Measurements from ENCODE around the gene GPR171. TPM values are rescaled to one million over a fixed set of nuclear protein-coding genes. Genes with fewer than 3 reads are reported as not detected.

GPR171 gene
- total and polyA plus RNA-seq, 5 donors, result 0.20 to 0.50 (median 0.36) TPM; not detected in 1

GRCh38 chr3:151227807-151228665 lies 25.0 kb upstream of the GPR171 start:
- WGBS, result 32% methylated on average over 9 of the region's 9 CpGs
- Histone ChIP-seq H3K27ac (ENCODE audit: low read length) (no peak overlapping the region), H3K9me3 (ENCODE audit: control insufficient read depth, low read length) (no peaks in the 10 kb centered on the region), H3K4me3 (ENCODE audit: low read length) (no peak overlapping the region), H3K4me1 (ENCODE audit: control insufficient read depth, insufficient read depth, low read length) (no peaks in the 10 kb centered on the region), H3K27me3 (ENCODE audit: control insufficient read depth, insufficient read depth) (no peaks in the 10 kb centered on the region)
- peak; percentile 90 for ATAC-seq
- DNase-seq, result peak; percentile 66 to 82 (median 77)
- intact Hi-C loops (cut with DNase I), result loop anchor here in 3 of 4 donors (5.0 kb wide), 1 partner anchor 54 kb away; no protein-coding TSS in a partner anchor

DNA sequence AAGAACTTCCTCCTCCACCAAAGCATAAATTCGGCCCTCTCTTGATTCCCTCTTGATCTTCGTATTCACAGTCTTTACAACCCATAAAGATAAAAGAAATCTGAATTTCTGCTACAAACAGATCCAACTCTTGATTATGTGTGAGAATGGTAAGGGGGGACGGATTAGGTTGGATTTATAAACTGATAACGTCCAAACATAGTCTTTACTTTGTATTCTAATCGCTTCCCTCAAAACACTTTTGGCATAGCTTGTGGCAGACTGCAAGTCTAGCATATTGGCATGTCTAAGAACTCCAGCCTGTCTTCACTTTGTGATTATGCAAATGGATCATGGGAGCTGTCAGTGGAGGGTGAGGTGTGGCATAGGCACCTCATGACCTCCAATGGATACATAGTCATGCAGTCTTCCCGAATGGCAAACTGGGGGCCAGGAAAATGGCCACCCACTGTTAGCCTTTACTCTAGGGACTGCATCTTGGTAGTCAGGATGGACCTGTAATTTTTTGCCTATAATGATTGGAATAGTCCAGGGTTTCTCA lies 24.3 kb upstream of the GPR171 start:
- WGBS, result 74% methylated on average over 6 of the region's 6 CpGs
- intact Hi-C loops (cut with DNase I), result loop anchor here in 3 of 4 donors (5.0 kb wide), 1 partner anchor 55 kb away; no protein-coding TSS in a partner anchor
- H3K9me3 ChIP-seq (ENCODE audit: control insufficient read depth, low read length), result no peaks in the 10 kb centered on the region
- H3K4me3 ChIP-seq (ENCODE audit: low read length), result no peak overlapping the region
- peak in 1 of 3 donors; percentile 47 for DNase-seq
- no peak overlapping the region for H3K27ac ChIP-seq (ENCODE audit: low read length)
- H3K4me1 ChIP-seq (ENCODE audit: control insufficient read depth, insufficient read depth, low read length), result no peaks in the 10 kb centered on the region
- no peaks in the 10 kb centered on the region for H3K27me3 ChIP-seq (ENCODE audit: control insufficient read depth, insufficient read depth)
- ATAC-seq, result peak; percentile 24 to 29

DNA sequence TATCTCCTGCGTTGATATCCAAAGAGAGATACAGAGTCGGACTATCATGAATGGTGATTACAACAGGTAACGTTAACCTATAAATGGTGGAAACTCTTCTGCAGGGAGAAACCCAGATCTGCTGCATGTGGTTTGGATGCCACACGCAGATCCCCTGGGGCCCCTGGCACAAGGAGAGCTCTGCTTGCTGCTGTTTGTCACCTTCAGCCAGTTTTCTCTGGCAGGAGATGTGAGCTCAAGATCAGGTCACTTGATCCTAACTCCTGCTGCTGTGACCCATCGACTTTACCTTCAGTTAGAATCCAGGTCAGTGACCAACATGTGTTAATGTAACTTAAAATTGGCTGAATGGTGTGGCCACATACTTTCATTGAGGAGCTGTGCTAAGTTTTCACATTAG lies 23.8 kb upstream of the GPR171 start:
- H3K9me3 ChIP-seq (ENCODE audit: control insufficient read depth, low read length), result no peaks in the 10 kb centered on the region
- no peak overlapping the region for H3K27ac ChIP-seq (ENCODE audit: low read length)
- WGBS, result 85% methylated on average over 5 of the region's 5 CpGs
- H3K4me1 ChIP-seq (ENCODE audit: control insufficient read depth, insufficient read depth, low read length), result no peaks in the 10 kb centered on the region
- DNase-seq, result no peak
- no peak for ATAC-seq
- H3K4me3 ChIP-seq (ENCODE audit: low read length), result no peak overlapping the region
- intact Hi-C loops (cut with DNase I), result loop anchor here in 3 of 4 donors (5.0 kb wide), 1 partner anchor 55 kb away; no protein-coding TSS in a partner anchor
- no peaks in the 10 kb centered on the region for H3K27me3 ChIP-seq (ENCODE audit: control insufficient read depth, insufficient read depth)

DNA sequence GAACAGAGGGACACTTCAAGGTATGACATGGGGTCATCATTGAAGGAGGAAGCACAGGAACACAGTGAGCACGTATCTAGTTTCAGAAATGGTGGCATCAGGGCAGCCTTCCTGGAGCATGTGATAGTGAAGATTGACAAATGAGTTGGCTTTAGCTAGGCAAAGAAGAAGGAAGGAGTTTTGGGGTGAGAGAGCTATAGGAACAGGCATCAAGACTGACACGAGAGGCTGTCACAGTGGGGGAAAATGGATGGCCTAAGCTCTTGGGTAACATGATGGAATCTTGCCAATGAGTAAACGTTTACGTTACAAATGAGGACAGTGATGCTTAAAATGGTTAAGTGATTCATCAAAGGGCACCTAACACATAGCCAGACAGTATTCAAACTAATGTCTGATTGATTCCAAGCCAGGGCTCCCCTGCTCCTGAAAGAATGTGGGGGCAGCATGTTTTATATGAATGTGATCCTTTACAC lies 23.1 kb upstream of the GPR171 start:
- no peak for DNase-seq
- intact Hi-C loops (cut with DNase I), result loop anchor here in 3 of 4 donors (5.0 kb wide), 1 partner anchor 56 kb away; no protein-coding TSS in a partner anchor
- Histone ChIP-seq H3K27ac (ENCODE audit: low read length) (no peak overlapping the region), H3K4me1 (ENCODE audit: control insufficient read depth, insufficient read depth, low read length) (no peaks in the 10 kb centered on the region), H3K4me3 (ENCODE audit: low read length) (no peak overlapping the region), H3K9me3 (ENCODE audit: control insufficient read depth, low read length) (no peaks in the 10 kb centered on the region), H3K27me3 (ENCODE audit: control insufficient read depth, insufficient read depth) (no peaks in the 10 kb centered on the region)
- 68% methylated on average over 4 of the region's 4 CpGs for WGBS
- ATAC-seq, result no peak

DNA sequence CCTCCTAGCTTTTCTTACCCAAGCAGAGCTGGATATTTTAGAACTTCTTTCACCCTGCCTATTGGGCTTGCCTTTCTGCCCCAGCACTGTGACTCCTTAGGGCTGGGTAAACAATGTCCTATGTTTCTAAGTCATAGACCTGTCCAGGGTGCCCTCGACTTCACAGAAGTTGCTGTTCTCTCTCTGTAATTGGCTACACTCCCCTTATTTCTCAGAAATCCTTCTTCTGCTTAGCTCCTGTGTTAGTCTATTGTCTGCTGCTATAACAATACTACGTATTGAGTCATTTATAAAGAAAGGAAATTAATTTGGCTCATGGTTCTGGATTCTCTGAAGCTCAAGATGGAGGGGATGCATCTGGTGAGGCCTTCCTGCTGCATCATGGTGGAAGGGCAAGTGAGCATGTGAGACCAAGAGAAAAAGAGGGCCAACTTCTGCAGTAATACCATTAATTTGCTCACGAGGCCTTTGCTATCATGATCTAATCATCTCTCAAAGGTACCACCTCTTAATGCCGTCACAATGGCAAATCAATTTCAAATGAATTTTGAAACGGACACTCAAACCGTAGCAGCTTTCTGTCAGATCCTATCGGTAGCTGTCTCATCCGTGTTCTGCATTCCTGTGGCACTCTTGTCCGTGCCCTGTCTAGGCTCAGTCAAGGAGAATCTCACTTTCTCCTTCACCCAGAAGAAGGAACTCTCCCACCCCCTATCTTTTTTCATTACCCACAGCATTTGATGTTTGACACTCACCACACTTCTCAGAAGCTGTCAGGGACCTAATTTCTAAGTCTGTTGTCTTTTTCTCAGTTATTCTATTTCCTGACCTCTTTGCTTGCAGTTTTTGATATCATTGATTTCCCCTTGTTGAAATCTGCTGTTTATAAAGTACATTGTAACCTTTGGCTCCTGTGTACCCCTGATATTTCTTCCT lies 22.3 kb upstream of the GPR171 start:
- 69% methylated on average over 9 of the region's 9 CpGs for WGBS

GRCh38 chr3:151224268-151224866 lies 21.4 kb upstream of the GPR171 start:
- ATAC-seq (no peak), DNase-seq (no peak)
- no peaks in the 10 kb centered on the region for H3K4me1 ChIP-seq (ENCODE audit: control insufficient read depth, insufficient read depth, low read length)
- H3K27ac ChIP-seq (ENCODE audit: low read length), result no peak overlapping the region
- H3K27me3 ChIP-seq (ENCODE audit: control insufficient read depth, insufficient read depth), result no peaks in the 10 kb centered on the region
- intact Hi-C loops (cut with DNase I), result no loop called here
- H3K4me3 ChIP-seq (ENCODE audit: low read length), result no peak overlapping the region
- H3K9me3 ChIP-seq (ENCODE audit: control insufficient read depth, low read length), result no peaks in the 10 kb centered on the region
- WGBS, result 85% methylated on average over 4 of the region's 4 CpGs

More for the DNA sequence above, 22.3 kb upstream of the GPR171 start:
- ATAC-seq, result no peak
- H3K27ac ChIP-seq (ENCODE audit: low read length), result no peak overlapping the region
- no peak overlapping the region for H3K4me3 ChIP-seq (ENCODE audit: low read length)
- H3K4me1 ChIP-seq (ENCODE audit: control insufficient read depth, insufficient read depth, low read length), result no peaks in the 10 kb centered on the region
- DNase-seq, result no peak
- no peaks in the 10 kb centered on the region for H3K9me3 ChIP-seq (ENCODE audit: control insufficient read depth, low read length)
- no peaks in the 10 kb centered on the region for H3K27me3 ChIP-seq (ENCODE audit: control insufficient read depth, insufficient read depth)
- intact Hi-C loops (cut with DNase I), result loop anchor here in 3 of 4 donors (5.0 kb wide), 1 partner anchor 57 kb away; no protein-coding TSS in a partner anchor

DNA sequence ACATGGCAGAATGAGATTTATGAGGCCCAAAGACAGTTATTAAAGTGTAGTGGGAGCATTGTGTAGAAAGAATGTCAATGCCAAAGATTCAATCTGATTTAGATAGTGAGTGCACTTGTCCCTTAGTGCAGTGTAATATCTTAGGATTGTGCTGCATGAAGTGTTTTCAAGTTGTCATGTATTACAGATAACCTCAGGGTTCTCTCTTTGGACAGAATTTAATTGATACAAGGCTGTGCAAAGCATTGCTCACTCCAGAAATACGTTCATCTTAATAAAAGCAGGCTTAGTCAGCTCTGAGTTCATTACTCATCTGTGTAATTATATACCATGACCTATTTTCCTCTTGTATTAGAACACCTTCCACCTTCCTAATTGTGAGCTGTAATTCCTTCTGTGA lies 16.0 kb upstream of the GPR171 start:
- no peaks in the 10 kb centered on the region for H3K27me3 ChIP-seq (ENCODE audit: control insufficient read depth, insufficient read depth)
- WGBS, result 37% methylated on average over 1 of the region's 1 CpG
- H3K4me1 ChIP-seq (ENCODE audit: control insufficient read depth, insufficient read depth, low read length), result peaks cover 4% of the 10 kb centered on the region
- ATAC-seq (no peak), DNase-seq (no peak)
- intact Hi-C loops (cut with DNase I), result no loop called here
- H3K27ac ChIP-seq (ENCODE audit: low read length), result no peak overlapping the region
- no peaks in the 10 kb centered on the region for H3K9me3 ChIP-seq (ENCODE audit: control insufficient read depth, low read length)
- H3K4me3 ChIP-seq (ENCODE audit: low read length), result no peak overlapping the region

- Histone ChIP-seq H3K27me3 (ENCODE audit: control insufficient read depth, insufficient read depth) (no peaks in the 10 kb centered on the region), H3K4me1 (ENCODE audit: control insufficient read depth, insufficient read depth, low read length) (peaks cover 4% of the 10 kb centered on the region), H3K9me3 (ENCODE audit: control insufficient read depth, low read length) (no peaks in the 10 kb centered on the region), H3K27ac (ENCODE audit: low read length) (no peak overlapping the region), H3K4me3 (ENCODE audit: low read length) (no peak overlapping the region)
- DNase-seq, result no peak
- 40% methylated on average over 1 of the region's 1 CpG for WGBS
- intact Hi-C loops (cut with DNase I), result no loop called here
- no peak for ATAC-seq
Measured at GRCh38 chr3:151218136-151218535, 15.1 kb upstream of the GPR171 start.

- ATAC-seq (no peak), DNase-seq (no peak)
- Histone ChIP-seq H3K27ac (ENCODE audit: low read length) (peak overlapping the region; percentile 18), H3K27me3 (ENCODE audit: control insufficient read depth, insufficient read depth) (no peaks in the 10 kb centered on the region), H3K4me1 (ENCODE audit: control insufficient read depth, insufficient read depth, low read length) (peaks cover 4% of the 10 kb centered on the region), H3K4me3 (ENCODE audit: low read length) (no peak overlapping the region), H3K9me3 (ENCODE audit: control insufficient read depth, low read length) (no peaks in the 10 kb centered on the region)
- 66% methylated on average over 3 of the region's 3 CpGs for WGBS
- intact Hi-C loops (cut with DNase I), result no loop called here
Measured at GRCh38 chr3:151216641-151217607, 13.9 kb upstream of the GPR171 start.
